HepG2 (cell line): ENCODE results near the gene MEX3D. TPM values are rescaled to one million over a fixed set of nuclear protein-coding genes. Genes with fewer than 3 reads are reported as not detected.

Source experiments
- AHR ChIP-seq: IDR thresholded peaks from 2 replicates; pipeline ENCODE4 v1.6.1; 2018; ENCODE audit warnings: missing genetic modification reagents, missing compliant biosample characterization
- KMT2A ChIP-seq: sonication (generic); formaldehyde crosslinking; IDR thresholded peaks from 2 replicates; pipeline ENCODE4 v1.4.0; 2020; ENCODE audit warnings: missing genetic modification reagents
- MATR3 ChIP-seq: sonication (generic); formaldehyde crosslinking; IDR thresholded peaks from 2 replicates; pipeline ENCODE4 v1.4.0; 2020; ENCODE audit warnings: missing genetic modification reagents
- STAG1 ChIP-seq: sonication (generic); formaldehyde crosslinking; IDR thresholded peaks from 2 replicates; pipeline ENCODE4 v1.4.0; 2020; ENCODE audit warnings: missing genetic modification reagents
- ZNF230 ChIP-seq: sonication (generic); formaldehyde crosslinking; IDR thresholded peaks from 2 replicates; pipeline ENCODE4 v1.4.0; 2020; ENCODE audit warnings: mild to moderate bottlenecking, missing genetic modification reagents
- ZNF326 ChIP-seq: sonication (generic); formaldehyde crosslinking; IDR thresholded peaks from 2 replicates; pipeline ENCODE4 v1.4.0; 2020; ENCODE audit warnings: missing genetic modification reagents, borderline replicate concordance
- ZNF644 ChIP-seq: IDR thresholded peaks from 2 replicates; pipeline ENCODE4 v1.6.1; 2016; ENCODE audit warnings: low read depth
- polyA plus RNA-seq, 8 experiments: library from polyadenylated mRNA; depleted of rRNA in 3 of 8; stranded (reverse) in 7 of 8; unstranded in 1 of 8; fragments of >200 nt; fragmentation: Illumina TruSeq in 4 of 8; extraction: Trizol in 4 of 8; gene quantifications; 2 replicates each; pipeline versions ENCODE4 v1.2.1 to v1.2.3, GENCODE V29; 2011 to 2016; ENCODE audit warnings: low read depth in 4 of 8, missing spikeins in 1 of 8, mixed read lengths in 1 of 8; ENCODE audit not compliant: insufficient read depth in 1 of 8
- total RNA-seq, 5 experiments: library from RNA; depleted of rRNA; stranded (reverse); fragments of >200 nt; fragmentation: Illumina TruSeq; extraction: Trizol; gene quantifications; 2 replicates each; pipeline ENCODE4 v1.2.3, GENCODE V29; 2016; ENCODE audit warnings: low read depth in 1 of 5
- TF ChIP-seq, protein P1 (sequence below): sonication (generic); formaldehyde crosslinking; IDR thresholded peaks from 2 replicates; pipeline ENCODE4 v1.4.0; 2020; ENCODE audit warnings: mild to moderate bottlenecking, missing genetic modification reagents
- TF ChIP-seq, protein P2 (sequence below): sonication (generic); formaldehyde crosslinking; IDR thresholded peaks from 2 replicates; pipeline ENCODE4 v1.8.0; 2022; ENCODE audit warnings: missing genetic modification reagents, low read depth, mild to moderate bottlenecking, borderline replicate concordance
- TF ChIP-seq, protein P3 (sequence below): sonication (generic); formaldehyde crosslinking; IDR thresholded peaks from 2 replicates; pipeline ENCODE4 v1.4.0; 2020; ENCODE audit warnings: mild to moderate bottlenecking, low read depth, missing genetic modification reagents
- TF ChIP-seq, protein P4 (sequence below): IDR thresholded peaks from 2 replicates; pipeline ENCODE4 v1.6.1; 2012; ENCODE audit warnings: low read length, improper control_type of control experiment
- TF ChIP-seq, protein P5 (sequence below): sonication (generic); formaldehyde crosslinking; conservative IDR thresholded peaks from 2 replicates; pipeline ENCODE4 v1.5.0; 2020; ENCODE audit warnings: missing genetic modification reagents
- TF ChIP-seq, protein P6 (sequence below): sonication (generic); formaldehyde crosslinking; conservative IDR thresholded peaks from 2 replicates; pipeline ENCODE4 v1.8.1; 2023; ENCODE audit warnings: missing genetic modification reagents
- TF ChIP-seq, protein P7 (sequence below): sonication (generic); formaldehyde crosslinking; IDR thresholded peaks from 2 replicates; pipeline ENCODE4 v1.4.0; 2020; ENCODE audit warnings: missing genetic modification reagents
- TF ChIP-seq, protein P8 (sequence below): sonication (generic); formaldehyde crosslinking; IDR thresholded peaks from 2 replicates; pipeline ENCODE4 v1.5.0; 2020; ENCODE audit warnings: missing genetic modification reagents
- TF ChIP-seq, protein P9 (sequence below): sonication (generic); formaldehyde crosslinking; IDR thresholded peaks from 2 replicates; pipeline ENCODE4 v1.5.0; 2020; ENCODE audit warnings: mild to moderate bottlenecking, missing genetic modification reagents

MEX3D gene
- total and polyA plus RNA-seq, 2 of the 13 experiments (the other 11 are each of a cell fraction or from before 2014, with no cell fraction given), result 3.6 to 17.1 TPM

DNA sequence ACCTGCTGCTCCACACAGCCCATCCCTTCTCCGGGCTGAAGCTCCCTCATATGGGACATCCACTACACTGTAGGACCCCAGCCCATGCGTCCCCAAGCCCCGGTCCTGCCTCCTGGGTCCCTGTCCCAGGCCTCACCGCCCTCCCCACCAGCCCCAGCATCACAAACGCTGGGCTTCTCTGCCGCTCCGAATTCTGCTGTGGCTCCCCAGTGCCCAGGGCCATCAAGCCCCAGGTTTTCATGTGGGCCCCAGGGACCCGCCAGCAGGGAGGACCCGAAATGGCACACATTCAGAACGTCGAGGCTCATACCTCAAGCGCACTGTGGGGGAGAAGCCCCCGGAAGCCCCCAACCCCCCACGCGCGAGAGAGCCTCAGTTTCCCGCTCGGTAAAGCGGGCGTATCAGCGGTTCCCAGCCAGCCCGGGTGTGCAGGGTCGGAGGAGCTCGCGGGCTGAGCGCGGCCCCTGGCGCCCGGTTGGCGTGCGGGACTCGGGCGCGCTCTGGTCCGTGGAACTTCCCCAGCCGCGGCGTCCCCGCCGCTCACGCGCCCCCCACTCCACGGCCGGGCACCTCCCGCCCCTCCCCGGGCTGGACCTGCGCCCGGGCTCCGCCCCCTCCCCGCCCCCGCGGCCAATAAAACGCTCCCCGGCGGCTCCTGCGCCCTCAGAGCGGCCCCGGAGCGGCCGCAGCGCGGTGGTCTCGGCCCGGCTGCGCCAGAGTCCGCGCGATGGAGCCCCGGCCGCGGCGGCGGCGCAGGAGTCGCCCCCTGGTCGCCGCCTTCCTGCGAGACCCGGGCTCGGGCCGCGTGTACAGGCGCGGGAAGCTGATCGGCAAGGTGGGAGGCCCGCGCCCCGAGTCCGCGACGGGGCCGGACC lies 44.5 kb downstream of the MEX3D start, which contains the start of gene PLK5 (continued):
- TF ChIP-seq, protein P1, sequence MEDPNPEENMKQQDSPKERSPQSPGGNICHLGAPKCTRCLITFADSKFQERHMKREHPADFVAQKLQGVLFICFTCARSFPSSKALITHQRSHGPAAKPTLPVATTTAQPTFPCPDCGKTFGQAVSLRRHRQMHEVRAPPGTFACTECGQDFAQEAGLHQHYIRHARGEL (CRISPR knock-in tag), result no peak
- TF ChIP-seq, protein P2, sequence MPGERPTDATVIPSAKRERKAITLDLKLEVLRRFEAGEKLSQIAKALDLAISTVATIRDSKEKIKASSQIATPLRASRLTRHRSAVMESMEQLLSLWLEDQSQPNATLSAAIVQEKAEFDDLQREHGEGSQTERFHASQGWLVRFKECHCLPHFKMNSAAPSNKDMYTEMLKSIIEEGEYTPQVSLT (CRISPR knock-in tag), result no peak
- TF ChIP-seq, protein P3, sequence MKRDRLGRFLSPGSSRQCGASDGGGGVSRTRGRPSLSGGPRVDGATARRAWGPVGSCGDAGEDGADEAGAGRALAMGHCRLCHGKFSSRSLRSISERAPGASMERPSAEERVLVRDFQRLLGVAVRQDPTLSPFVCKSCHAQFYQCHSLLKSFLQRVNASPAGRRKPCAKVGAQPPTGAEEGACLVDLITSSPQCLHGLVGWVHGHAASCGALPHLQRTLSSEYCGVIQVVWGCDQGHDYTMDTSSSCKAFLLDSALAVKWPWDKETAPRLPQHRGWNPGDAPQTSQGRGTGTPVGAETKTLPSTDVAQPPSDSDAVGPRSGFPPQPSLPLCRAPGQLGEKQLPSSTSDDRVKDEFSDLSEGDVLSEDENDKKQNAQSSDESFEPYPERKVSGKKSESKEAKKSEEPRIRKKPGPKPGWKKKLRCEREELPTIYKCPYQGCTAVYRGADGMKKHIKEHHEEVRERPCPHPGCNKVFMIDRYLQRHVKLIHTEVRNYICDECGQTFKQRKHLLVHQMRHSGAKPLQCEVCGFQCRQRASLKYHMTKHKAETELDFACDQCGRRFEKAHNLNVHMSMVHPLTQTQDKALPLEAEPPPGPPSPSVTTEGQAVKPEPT (CRISPR knock-in tag), result no peak
- no peak for TF ChIP-seq ZNF326
- peak; percentile 20; the same call in 1 of the 2 replicates for TF ChIP-seq STAG1 (CRISPR knock-in tag)
- TF ChIP-seq, protein P4, sequence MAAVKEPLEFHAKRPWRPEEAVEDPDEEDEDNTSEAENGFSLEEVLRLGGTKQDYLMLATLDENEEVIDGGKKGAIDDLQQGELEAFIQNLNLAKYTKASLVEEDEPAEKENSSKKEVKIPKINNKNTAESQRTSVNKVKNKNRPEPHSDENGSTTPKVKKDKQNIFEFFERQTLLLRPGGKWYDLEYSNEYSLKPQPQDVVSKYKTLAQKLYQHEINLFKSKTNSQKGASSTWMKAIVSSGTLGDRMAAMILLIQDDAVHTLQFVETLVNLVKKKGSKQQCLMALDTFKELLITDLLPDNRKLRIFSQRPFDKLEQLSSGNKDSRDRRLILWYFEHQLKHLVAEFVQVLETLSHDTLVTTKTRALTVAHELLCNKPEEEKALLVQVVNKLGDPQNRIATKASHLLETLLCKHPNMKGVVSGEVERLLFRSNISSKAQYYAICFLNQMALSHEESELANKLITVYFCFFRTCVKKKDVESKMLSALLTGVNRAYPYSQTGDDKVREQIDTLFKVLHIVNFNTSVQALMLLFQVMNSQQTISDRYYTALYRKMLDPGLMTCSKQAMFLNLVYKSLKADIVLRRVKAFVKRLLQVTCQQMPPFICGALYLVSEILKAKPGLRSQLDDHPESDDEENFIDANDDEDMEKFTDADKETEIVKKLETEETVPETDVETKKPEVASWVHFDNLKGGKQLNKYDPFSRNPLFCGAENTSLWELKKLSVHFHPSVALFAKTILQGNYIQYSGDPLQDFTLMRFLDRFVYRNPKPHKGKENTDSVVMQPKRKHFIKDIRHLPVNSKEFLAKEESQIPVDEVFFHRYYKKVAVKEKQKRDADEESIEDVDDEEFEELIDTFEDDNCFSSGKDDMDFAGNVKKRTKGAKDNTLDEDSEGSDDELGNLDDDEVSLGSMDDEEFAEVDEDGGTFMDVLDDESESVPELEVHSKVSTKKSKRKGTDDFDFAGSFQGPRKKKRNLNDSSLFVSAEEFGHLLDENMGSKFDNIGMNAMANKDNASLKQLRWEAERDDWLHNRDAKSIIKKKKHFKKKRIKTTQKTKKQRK, result no peak
- no peak for TF ChIP-seq ZNF230 (CRISPR knock-in tag)
- TF ChIP-seq, protein P5, sequence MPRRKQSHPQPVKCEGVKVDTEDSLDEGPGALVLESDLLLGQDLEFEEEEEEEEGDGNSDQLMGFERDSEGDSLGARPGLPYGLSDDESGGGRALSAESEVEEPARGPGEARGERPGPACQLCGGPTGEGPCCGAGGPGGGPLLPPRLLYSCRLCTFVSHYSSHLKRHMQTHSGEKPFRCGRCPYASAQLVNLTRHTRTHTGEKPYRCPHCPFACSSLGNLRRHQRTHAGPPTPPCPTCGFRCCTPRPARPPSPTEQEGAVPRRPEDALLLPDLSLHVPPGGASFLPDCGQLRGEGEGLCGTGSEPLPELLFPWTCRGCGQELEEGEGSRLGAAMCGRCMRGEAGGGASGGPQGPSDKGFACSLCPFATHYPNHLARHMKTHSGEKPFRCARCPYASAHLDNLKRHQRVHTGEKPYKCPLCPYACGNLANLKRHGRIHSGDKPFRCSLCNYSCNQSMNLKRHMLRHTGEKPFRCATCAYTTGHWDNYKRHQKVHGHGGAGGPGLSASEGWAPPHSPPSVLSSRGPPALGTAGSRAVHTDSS (CRISPR knock-in tag), result no peak
- TF ChIP-seq, protein P6, sequence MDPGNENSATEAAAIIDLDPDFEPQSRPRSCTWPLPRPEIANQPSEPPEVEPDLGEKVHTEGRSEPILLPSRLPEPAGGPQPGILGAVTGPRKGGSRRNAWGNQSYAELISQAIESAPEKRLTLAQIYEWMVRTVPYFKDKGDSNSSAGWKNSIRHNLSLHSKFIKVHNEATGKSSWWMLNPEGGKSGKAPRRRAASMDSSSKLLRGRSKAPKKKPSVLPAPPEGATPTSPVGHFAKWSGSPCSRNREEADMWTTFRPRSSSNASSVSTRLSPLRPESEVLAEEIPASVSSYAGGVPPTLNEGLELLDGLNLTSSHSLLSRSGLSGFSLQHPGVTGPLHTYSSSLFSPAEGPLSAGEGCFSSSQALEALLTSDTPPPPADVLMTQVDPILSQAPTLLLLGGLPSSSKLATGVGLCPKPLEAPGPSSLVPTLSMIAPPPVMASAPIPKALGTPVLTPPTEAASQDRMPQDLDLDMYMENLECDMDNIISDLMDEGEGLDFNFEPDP (CRISPR knock-in tag), result no peak
- no peak for TF ChIP-seq MATR3 (CRISPR knock-in tag)
- TF ChIP-seq KMT2A (CRISPR knock-in tag), result no peak
- TF ChIP-seq, protein P7, sequence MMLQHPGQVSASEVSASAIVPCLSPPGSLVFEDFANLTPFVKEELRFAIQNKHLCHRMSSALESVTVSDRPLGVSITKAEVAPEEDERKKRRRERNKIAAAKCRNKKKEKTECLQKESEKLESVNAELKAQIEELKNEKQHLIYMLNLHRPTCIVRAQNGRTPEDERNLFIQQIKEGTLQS (CRISPR knock-in tag), result no peak
- no peak for TF ChIP-seq ZNF644 (CRISPR knock-in tag)
- TF ChIP-seq, protein P8, sequence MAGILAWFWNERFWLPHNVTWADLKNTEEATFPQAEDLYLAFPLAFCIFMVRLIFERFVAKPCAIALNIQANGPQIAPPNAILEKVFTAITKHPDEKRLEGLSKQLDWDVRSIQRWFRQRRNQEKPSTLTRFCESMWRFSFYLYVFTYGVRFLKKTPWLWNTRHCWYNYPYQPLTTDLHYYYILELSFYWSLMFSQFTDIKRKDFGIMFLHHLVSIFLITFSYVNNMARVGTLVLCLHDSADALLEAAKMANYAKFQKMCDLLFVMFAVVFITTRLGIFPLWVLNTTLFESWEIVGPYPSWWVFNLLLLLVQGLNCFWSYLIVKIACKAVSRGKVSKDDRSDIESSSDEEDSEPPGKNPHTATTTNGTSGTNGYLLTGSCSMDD (CRISPR knock-in tag), result no peak
- TF ChIP-seq, protein P9, sequence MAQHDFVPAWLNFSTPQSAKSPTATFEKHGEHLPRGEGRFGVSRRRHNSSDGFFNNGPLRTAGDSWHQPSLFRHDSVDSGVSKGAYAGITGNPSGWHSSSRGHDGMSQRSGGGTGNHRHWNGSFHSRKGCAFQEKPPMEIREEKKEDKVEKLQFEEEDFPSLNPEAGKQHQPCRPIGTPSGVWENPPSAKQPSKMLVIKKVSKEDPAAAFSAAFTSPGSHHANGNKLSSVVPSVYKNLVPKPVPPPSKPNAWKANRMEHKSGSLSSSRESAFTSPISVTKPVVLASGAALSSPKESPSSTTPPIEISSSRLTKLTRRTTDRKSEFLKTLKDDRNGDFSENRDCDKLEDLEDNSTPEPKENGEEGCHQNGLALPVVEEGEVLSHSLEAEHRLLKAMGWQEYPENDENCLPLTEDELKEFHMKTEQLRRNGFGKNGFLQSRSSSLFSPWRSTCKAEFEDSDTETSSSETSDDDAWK, result no peak
- no peak for TF ChIP-seq AHR (CRISPR knock-in tag)
